Neural progenitor cell (in vitro differentiated cells): ENCODE results near the gene ACACB. TPM values are rescaled to one million over a fixed set of nuclear protein-coding genes. Genes with fewer than 3 reads are reported as not detected.

Experiments used
- DNase-seq: peaks from one replicate; pipeline ENCODE4 v3.0.0-alpha.2; 2016; ENCODE audit warnings: low spot score
- H2AFZ ChIP-seq: fragments of 200-600 bp; sonication (generic); replicated peaks from 2 replicates; pipeline ENCODE4 v1.6.1; 2016; ENCODE audit warnings: antibody characterized with exemption
- H3F3A ChIP-seq: fragments of 200-600 bp; sonication (generic); 2 replicates; pipeline ENCODE4 v1.6.1; 2016; ENCODE audit warnings: antibody characterized with exemption, low read depth
- H3K27ac ChIP-seq: fragments of 200-600 bp; sonication (generic); 2 replicates; pipeline ENCODE4 v1.5.1; 2016; ENCODE audit warnings: mild to moderate bottlenecking
- H3K27me3 ChIP-seq: fragments of 200-600 bp; sonication (generic); 2 replicates; pipeline ENCODE4 v1.6.1; 2016; ENCODE audit warnings: mild to moderate bottlenecking, moderate library complexity
- H3K36me3 ChIP-seq: fragments of 200-600 bp; sonication (generic); 2 replicates; pipeline ENCODE4 v1.5.1; 2016
- H3K4me1 ChIP-seq: fragments of 200-600 bp; sonication (generic); 2 replicates; pipeline ENCODE4 v1.6.1; 2016; ENCODE audit warnings: mixed run types
- H3K4me2 ChIP-seq: fragments of 200-600 bp; sonication (generic); 2 replicates; pipeline ENCODE4 v1.6.1; 2016
- H3K4me3 ChIP-seq: fragments of 200-600 bp; sonication (generic); 2 replicates; pipeline ENCODE4 v1.5.1; 2016
- H3K79me2 ChIP-seq: fragments of 200-600 bp; sonication (generic); 2 replicates; pipeline ENCODE4 v1.6.1; 2016; ENCODE audit warnings: low read depth
- H3K9ac ChIP-seq: fragments of 200-600 bp; sonication (generic); 2 replicates; pipeline ENCODE4 v1.6.1; 2016
- H3K9me3 ChIP-seq: fragments of 200-600 bp; sonication (generic); 2 replicates; pipeline ENCODE4 v1.5.1; 2016; ENCODE audit warnings: low read depth
- H4K20me1 ChIP-seq: fragments of 200-600 bp; sonication (generic); 2 replicates; pipeline ENCODE4 v1.6.1; 2016; ENCODE audit warnings: low read depth
- H3K27ac Mint-ChIP-seq: 3 replicates; pipeline ENCODE4 v1.8.0; 2021; ENCODE audit warnings: mixed read lengths
- H3K27me3 Mint-ChIP-seq: 2 replicates; pipeline ENCODE4 v1.8.0; 2022; ENCODE audit warnings: low read depth, mild to moderate bottlenecking, inconsistent platforms, moderate library complexity, mixed read lengths; ENCODE audit not compliant: insufficient read depth
- H3K36me3 Mint-ChIP-seq: 3 replicates; pipeline ENCODE4 v1.8.0; 2021; ENCODE audit warnings: mixed read lengths
- H3K4me1 Mint-ChIP-seq: 3 replicates; pipeline ENCODE4 v1.8.0; 2021; ENCODE audit warnings: mixed read lengths
- H3K4me3 Mint-ChIP-seq: 3 replicates; pipeline ENCODE4 v1.8.0; 2021; ENCODE audit warnings: mild to moderate bottlenecking, moderate library complexity, mixed read lengths
- H3K9me3 Mint-ChIP-seq: 3 replicates; pipeline ENCODE4 v1.8.0; 2020; ENCODE audit warnings: mixed read lengths
- EZH2 ChIP-seq: fragments of 200-600 bp; sonication (generic); IDR thresholded peaks from 2 replicates; pipeline ENCODE4 v1.6.1; 2017; ENCODE audit warnings: antibody characterized with exemption, mild to moderate bottlenecking, moderate library complexity
- EZH2phosphoT487 ChIP-seq: fragments of 200-600 bp; sonication (generic); IDR thresholded peaks from 2 replicates; pipeline ENCODE4 v1.6.1; 2017; ENCODE audit warnings: antibody characterized with exemption
- total RNA-seq: library from RNA; depleted of rRNA; stranded (reverse); fragments of >200 nt; gene quantifications from 2 replicates; pipeline ENCODE4 v1.2.3, GENCODE V29; 2015; ENCODE audit warnings: low replicate concordance
- TF ChIP-seq, protein P1 (sequence below): fragments of 200-600 bp; sonication (generic); IDR thresholded peaks from 2 replicates; pipeline ENCODE4 v1.5.1; 2017; ENCODE audit warnings: antibody characterized with exemption, mild to moderate bottlenecking

ACACB gene
- total RNA-seq, 1 donor from 2014 or later: 2.4 TPM

DNA sequence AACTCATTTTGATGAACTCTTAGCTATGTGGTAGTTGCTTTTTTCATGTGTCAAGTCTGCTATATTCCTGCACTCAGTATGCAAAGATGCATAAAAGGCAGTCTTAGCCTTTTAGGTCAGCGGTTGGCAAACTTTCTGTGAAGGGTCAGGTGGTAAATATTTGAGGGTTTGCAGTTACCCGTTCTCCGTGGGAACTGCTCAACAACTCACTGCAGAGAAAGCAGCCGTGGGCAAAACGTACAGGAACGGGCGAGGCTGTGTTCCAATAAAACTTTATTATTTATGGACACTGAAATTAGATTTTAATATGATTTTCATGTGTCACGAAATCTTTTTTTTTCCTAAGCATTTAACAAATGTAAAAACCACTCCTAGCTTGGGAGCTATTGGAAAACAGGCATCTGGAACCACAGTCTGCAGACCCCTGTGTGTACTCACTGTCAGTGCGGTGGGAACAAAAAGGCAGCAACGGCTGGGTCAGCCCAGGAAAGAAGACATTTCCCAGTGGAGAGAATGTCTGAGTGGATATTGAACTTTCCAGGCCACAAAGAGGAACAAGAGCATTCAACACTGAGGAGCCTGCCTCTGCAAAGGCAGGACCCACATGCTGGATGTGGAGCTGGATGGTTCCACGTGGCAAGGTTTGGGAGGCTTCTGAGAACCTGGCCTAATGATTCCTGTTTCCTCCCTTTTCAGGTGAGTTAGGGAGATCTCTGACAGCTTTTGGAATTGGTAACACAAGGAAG, 3.5 kb upstream of the ACACB start:
- no peak for DNase-seq
- H3K27me3 ChIP-seq: no peaks in the 10 kb centered on the region
- H3K9ac ChIP-seq: no peak overlapping the region
- H3K9me3 ChIP-seq: no peaks in the 10 kb centered on the region
- TF ChIP-seq, protein P1, sequence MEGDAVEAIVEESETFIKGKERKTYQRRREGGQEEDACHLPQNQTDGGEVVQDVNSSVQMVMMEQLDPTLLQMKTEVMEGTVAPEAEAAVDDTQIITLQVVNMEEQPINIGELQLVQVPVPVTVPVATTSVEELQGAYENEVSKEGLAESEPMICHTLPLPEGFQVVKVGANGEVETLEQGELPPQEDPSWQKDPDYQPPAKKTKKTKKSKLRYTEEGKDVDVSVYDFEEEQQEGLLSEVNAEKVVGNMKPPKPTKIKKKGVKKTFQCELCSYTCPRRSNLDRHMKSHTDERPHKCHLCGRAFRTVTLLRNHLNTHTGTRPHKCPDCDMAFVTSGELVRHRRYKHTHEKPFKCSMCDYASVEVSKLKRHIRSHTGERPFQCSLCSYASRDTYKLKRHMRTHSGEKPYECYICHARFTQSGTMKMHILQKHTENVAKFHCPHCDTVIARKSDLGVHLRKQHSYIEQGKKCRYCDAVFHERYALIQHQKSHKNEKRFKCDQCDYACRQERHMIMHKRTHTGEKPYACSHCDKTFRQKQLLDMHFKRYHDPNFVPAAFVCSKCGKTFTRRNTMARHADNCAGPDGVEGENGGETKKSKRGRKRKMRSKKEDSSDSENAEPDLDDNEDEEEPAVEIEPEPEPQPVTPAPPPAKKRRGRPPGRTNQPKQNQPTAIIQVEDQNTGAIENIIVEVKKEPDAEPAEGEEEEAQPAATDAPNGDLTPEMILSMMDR: no peak
- no peak for TF ChIP-seq EZH2phosphoT487
- no peak for TF ChIP-seq EZH2
- peaks cover 11% of the 10 kb centered on the region for H3K36me3 Mint-ChIP-seq
- H3K9me3 Mint-ChIP-seq: no peaks in the 10 kb centered on the region
- H4K20me1 ChIP-seq: no peaks in the 10 kb centered on the region
- no peak overlapping the region for H3K4me2 ChIP-seq
- no peaks in the 10 kb centered on the region for H3K36me3 ChIP-seq
- peaks cover 42% of the 10 kb centered on the region for H3F3A ChIP-seq
- no peak overlapping the region for H3K27ac Mint-ChIP-seq
- H3K4me1 ChIP-seq: peaks cover 28% of the 10 kb centered on the region
- H3K27ac ChIP-seq: no peak overlapping the region
- peaks cover 2% of the 10 kb centered on the region for H3K27me3 Mint-ChIP-seq
- no peak overlapping the region for H3K4me3 ChIP-seq
- H3K4me3 Mint-ChIP-seq: peak overlapping the region; percentile 15
- no peaks in the 10 kb centered on the region for H3K79me2 ChIP-seq
- no peak overlapping the region for H2AFZ ChIP-seq
- peaks cover 53% of the 10 kb centered on the region for H3K4me1 Mint-ChIP-seq

DNA sequence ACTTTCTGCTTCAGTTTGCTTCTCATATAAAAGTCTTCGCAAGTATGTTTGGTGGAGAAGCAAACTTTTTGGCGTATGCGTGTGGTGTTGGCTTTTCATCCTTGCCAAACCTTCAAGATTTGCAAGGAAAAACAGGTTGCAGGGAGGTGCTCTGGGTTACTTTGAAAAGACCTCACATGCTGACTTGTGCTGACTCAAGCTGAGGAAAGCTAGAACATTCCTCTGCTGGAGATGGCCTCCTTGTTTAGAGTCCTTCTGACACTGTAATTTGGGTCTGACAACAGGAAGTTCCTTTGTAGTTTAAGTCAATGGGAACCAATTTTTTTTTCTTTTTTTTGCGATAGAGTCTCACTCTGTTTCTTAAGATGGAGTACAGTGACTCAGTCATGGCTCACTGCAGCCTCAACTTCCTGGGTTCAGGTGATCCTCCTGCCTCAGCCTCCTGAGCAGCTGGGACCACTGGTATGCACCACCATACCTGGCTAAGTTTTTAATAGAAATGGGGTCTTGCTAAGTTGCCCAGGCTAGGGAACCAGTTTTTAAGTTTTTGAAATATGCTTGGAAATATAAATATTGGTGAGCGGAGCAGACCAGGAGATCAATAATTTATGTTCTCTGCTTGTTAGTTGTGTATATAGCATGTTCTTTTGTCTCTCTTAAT, 2.6 kb upstream of the ACACB start:
- H3K36me3 ChIP-seq: no peaks in the 10 kb centered on the region
- no peaks in the 10 kb centered on the region for H3K79me2 ChIP-seq
- no peak overlapping the region for H3K4me3 Mint-ChIP-seq
- H3K36me3 Mint-ChIP-seq: peaks cover 9% of the 10 kb centered on the region
- H3K27ac ChIP-seq: no peak overlapping the region
- H3F3A ChIP-seq: peaks cover 34% of the 10 kb centered on the region
- peaks cover 53% of the 10 kb centered on the region for H3K4me1 Mint-ChIP-seq
- H3K9me3 ChIP-seq: no peaks in the 10 kb centered on the region
- H3K4me3 ChIP-seq: no peak overlapping the region
- H3K9me3 Mint-ChIP-seq: no peaks in the 10 kb centered on the region
- no peak overlapping the region for H3K27ac Mint-ChIP-seq
- no peak overlapping the region for H2AFZ ChIP-seq
- H3K4me1 ChIP-seq: peaks cover 28% of the 10 kb centered on the region
- no peak overlapping the region for H3K4me2 ChIP-seq
- peaks cover 2% of the 10 kb centered on the region for H3K27me3 Mint-ChIP-seq
- H4K20me1 ChIP-seq: no peaks in the 10 kb centered on the region
- no peak for DNase-seq
- no peak for TF ChIP-seq EZH2
- TF ChIP-seq, protein P1: no peak
- TF ChIP-seq EZH2phosphoT487: no peak
- no peaks in the 10 kb centered on the region for H3K27me3 ChIP-seq
- H3K9ac ChIP-seq: no peak overlapping the region

GRCh38 chr12:109114644-109115043, 1.7 kb upstream of the ACACB start:
- peaks cover 28% of the 10 kb centered on the region for H3K4me1 ChIP-seq
- no peaks in the 10 kb centered on the region for H3K9me3 ChIP-seq
- no peaks in the 10 kb centered on the region for H3K79me2 ChIP-seq
- DNase-seq: no peak
- no peak overlapping the region for H3K27ac Mint-ChIP-seq
- no peak overlapping the region for H3K27ac ChIP-seq
- H3K9me3 Mint-ChIP-seq: no peaks in the 10 kb centered on the region
- H3K9ac ChIP-seq: no peak overlapping the region
- no peak overlapping the region for H3K4me3 Mint-ChIP-seq
- TF ChIP-seq, protein P1: no peak
- TF ChIP-seq EZH2phosphoT487 (no peak), EZH2 (no peak)
- H3K4me1 Mint-ChIP-seq: peaks cover 51% of the 10 kb centered on the region
- no peaks in the 10 kb centered on the region for H3K27me3 ChIP-seq
- H3F3A ChIP-seq: peaks cover 29% of the 10 kb centered on the region
- peaks cover 5% of the 10 kb centered on the region for H3K36me3 Mint-ChIP-seq
- H4K20me1 ChIP-seq: no peaks in the 10 kb centered on the region
- H3K4me2 ChIP-seq: no peak overlapping the region
- no peak overlapping the region for H2AFZ ChIP-seq
- peaks cover 2% of the 10 kb centered on the region for H3K27me3 Mint-ChIP-seq
- no peak overlapping the region for H3K4me3 ChIP-seq
- no peaks in the 10 kb centered on the region for H3K36me3 ChIP-seq
